HEK293 (cell line): ENCODE data around the gene KRT80.

Experiments used
- CTCF ChIA-PET: fragments of 350-600 bp; formaldehyde crosslinking; extraction: SDS; loops from one replicate; lab custom pipeline; 2021; ENCODE audit warnings: antibody characterized with exemption; lab: Yijun Ruan, JAX
- POLR2A ChIA-PET: fragments of 300-600 bp; formaldehyde crosslinking; extraction: SDS; loops from one replicate; lab custom pipeline; 2020; ENCODE audit warnings: antibody characterized with exemption, inconsistent platforms; lab: Yijun Ruan, JAX
- H3K27ac ChIP-seq: fragments of 200-500 bp; sonication (Bioruptor generic); 2 replicates; pipeline ENCODE4 v1.5.1; 2014; ENCODE audit warnings: low read depth, low read length, control low read depth, inconsistent platforms; ENCODE audit errors: extremely low read depth
- H3K36me3 ChIP-seq, 2 experiments: fragments of 200-500 bp in 1 of 2; sonication (Bioruptor generic) in 1 of 2; 1 replicate in 1 of 2; 2 replicates in 1 of 2; pipeline ENCODE4 v1.5.1; 2014 to 2017; ENCODE audit warnings: inconsistent platforms in 2 of 2, low read length in 2 of 2; ENCODE audit not compliant: control insufficient read depth in 2 of 2, insufficient read depth in 1 of 2
- H3K4me1 ChIP-seq: fragments of 200-500 bp; sonication (Bioruptor generic); 2 replicates; pipeline ENCODE4 v1.5.1; 2014; ENCODE audit warnings: mild to moderate bottlenecking, low read length, inconsistent platforms; ENCODE audit not compliant: control insufficient read depth, insufficient read depth
- H3K4me3 ChIP-seq: 2 replicates; pipeline ENCODE4 v1.5.1; 2011; ENCODE audit warnings: low read depth, mild to moderate bottlenecking, control low read depth, low read length, moderate library complexity
- H3K9me3 ChIP-seq: fragments of 200-500 bp; sonication (Bioruptor generic); 2 replicates; pipeline ENCODE4 v1.5.1; 2014; ENCODE audit warnings: low read depth, low read length, inconsistent platforms; ENCODE audit not compliant: control insufficient read depth, insufficient read depth
- GLIS2 ChIP-seq: fragments of 450-650 bp; formaldehyde crosslinking; IDR thresholded peaks from 2 replicates; pipeline ENCODE4 v1.5.1; 2016; ENCODE audit warnings: missing biosample characterization, missing genetic modification characterization
- HOXC10 ChIP-seq: sonication (generic); formaldehyde crosslinking; IDR thresholded peaks from 2 replicates; pipeline ENCODE4 v1.8.1; 2023; ENCODE audit warnings: mild to moderate bottlenecking, missing genetic modification reagents
- KLF8 ChIP-seq: fragments of 450-650 bp; formaldehyde crosslinking; IDR thresholded peaks from 2 replicates; pipeline ENCODE4 v1.5.1; 2016; ENCODE audit warnings: missing biosample characterization, missing genetic modification characterization
- ZBTB21 ChIP-seq: fragments of 450-650 bp; formaldehyde crosslinking; IDR thresholded peaks from 2 replicates; pipeline ENCODE4 v1.5.1; 2017; ENCODE audit warnings: missing biosample characterization, missing genetic modification characterization
- ZNF184 ChIP-seq: fragments of 450-650 bp; IDR thresholded peaks from 2 replicates; pipeline ENCODE4 v1.5.1; 2018; ENCODE audit warnings: missing biosample characterization, mild to moderate bottlenecking, missing genetic modification characterization
- ZNF23 ChIP-seq: fragments of 450-650 bp; formaldehyde crosslinking; IDR thresholded peaks from 2 replicates; pipeline ENCODE4 v1.5.1; 2016; ENCODE audit warnings: missing biosample characterization, missing genetic modification characterization, borderline replicate concordance
- ZNF341 ChIP-seq: fragments of 450-650 bp; formaldehyde crosslinking; IDR thresholded peaks from 2 replicates; pipeline ENCODE4; 2016; ENCODE audit warnings: low read depth, missing biosample characterization, missing genetic modification characterization
- ZNF48 ChIP-seq: fragments of 450-650 bp; formaldehyde crosslinking; IDR thresholded peaks from 2 replicates; pipeline ENCODE4 v1.5.1; 2016; ENCODE audit warnings: missing biosample characterization, missing genetic modification characterization
- ZNF529 ChIP-seq: fragments of 450-650 bp; formaldehyde crosslinking; IDR thresholded peaks from 2 replicates; pipeline ENCODE4 v1.5.1; 2017; ENCODE audit warnings: missing genetic modification characterization, missing biosample characterization; ENCODE audit not compliant: insufficient replicate concordance
- ZNF544 ChIP-seq: fragments of 450-650 bp; formaldehyde crosslinking; IDR thresholded peaks from 2 replicates; pipeline ENCODE4 v1.5.0; 2017; ENCODE audit warnings: missing biosample characterization, missing genetic modification characterization
- ZSCAN23 ChIP-seq: fragments of 450-650 bp; formaldehyde crosslinking; IDR thresholded peaks from 2 replicates; pipeline ENCODE4 v1.5.1; 2016; ENCODE audit warnings: missing biosample characterization, missing genetic modification characterization
- ZXDB ChIP-seq: fragments of 450-650 bp; formaldehyde crosslinking; IDR thresholded peaks from 2 replicates; pipeline ENCODE4 v1.5.1; 2016; ENCODE audit warnings: missing biosample characterization, missing genetic modification characterization
- TF ChIP-seq, protein P1 (sequence below): fragments of 450-650 bp; formaldehyde crosslinking; IDR thresholded peaks from 2 replicates; pipeline ENCODE4 v1.5.1; 2016; ENCODE audit warnings: missing biosample characterization, missing genetic modification characterization
- TF ChIP-seq, protein P2 (sequence below): fragments of 450-650 bp; formaldehyde crosslinking; IDR thresholded peaks from 2 replicates; pipeline ENCODE4 v1.5.1; 2016; ENCODE audit warnings: missing biosample characterization, missing genetic modification characterization
- TF ChIP-seq, protein P3 (sequence below): fragments of 450-650 bp; formaldehyde crosslinking; IDR thresholded peaks from 2 replicates; pipeline ENCODE4 v1.5.1; 2017; ENCODE audit warnings: missing biosample characterization, missing genetic modification characterization
- TF ChIP-seq, protein P4 (sequence below): fragments of 450-650 bp; formaldehyde crosslinking; conservative IDR thresholded peaks from 2 replicates; pipeline ENCODE4 v1.5.1; 2016; ENCODE audit warnings: low read depth, missing biosample characterization, missing genetic modification characterization
- TF ChIP-seq, protein P5 (sequence below): fragments of 450-650 bp; formaldehyde crosslinking; IDR thresholded peaks from 2 replicates; pipeline ENCODE4 v1.5.1; 2016; ENCODE audit warnings: missing biosample characterization, missing genetic modification characterization
- TF ChIP-seq, protein P6 (sequence below): fragments of 450-650 bp; formaldehyde crosslinking; IDR thresholded peaks from 2 replicates; pipeline ENCODE4 v1.5.1; 2016; ENCODE audit warnings: missing biosample characterization, missing genetic modification characterization
- TF ChIP-seq, protein P7 (sequence below): fragments of 450-650 bp; formaldehyde crosslinking; IDR thresholded peaks from 2 replicates; pipeline ENCODE4 v1.5.1; 2017; ENCODE audit warnings: missing biosample characterization, missing genetic modification characterization
- TF ChIP-seq, protein P8 (sequence below): fragments of 450-650 bp; formaldehyde crosslinking; IDR thresholded peaks from 2 replicates; pipeline ENCODE4 v1.5.1; 2016; ENCODE audit warnings: missing biosample characterization, missing genetic modification characterization

KRT80 gene

DNA sequence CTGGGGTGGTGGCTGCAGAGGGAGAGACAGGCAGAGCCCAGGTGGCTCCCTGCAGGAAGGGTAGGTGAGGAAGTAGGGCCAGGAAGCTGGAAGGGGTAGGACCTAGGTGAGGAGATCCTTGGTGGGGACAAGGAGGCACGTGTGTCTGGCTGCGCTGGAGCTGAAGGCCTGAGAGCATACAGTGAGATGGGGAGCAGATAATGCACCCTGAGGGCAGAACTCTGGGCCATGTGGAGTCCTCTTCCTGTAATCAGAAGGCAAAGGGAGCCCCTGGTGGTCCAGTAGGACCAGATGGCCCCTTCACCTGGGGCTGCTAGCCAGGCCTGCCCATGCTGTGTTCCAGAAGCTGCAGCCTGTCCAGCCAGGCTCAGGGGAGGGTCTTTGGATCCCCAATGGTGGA is 15.3 kb upstream of the KRT80 start:
- H3K9me3 ChIP-seq: no peaks in the 10 kb centered on the region
- TF ChIP-seq KLF8 (tag by site-specific recombination) (no peak), ZNF341 (no peak), GLIS2 (tag by site-specific recombination) (no peak), HOXC10 (CRISPR knock-in tag) (no peak), ZNF544 (tag by site-specific recombination) (no peak), ZNF184 (tag by site-specific recombination) (no peak), ZNF529 (tag by site-specific recombination) (no peak), ZNF48 (no peak), ZBTB21 (tag by site-specific recombination) (no peak), ZNF23 (tag by site-specific recombination) (no peak), ZSCAN23 (tag by site-specific recombination) (no peak), ZXDB (tag by site-specific recombination) (no peak)
- TF ChIP-seq, protein P1, sequence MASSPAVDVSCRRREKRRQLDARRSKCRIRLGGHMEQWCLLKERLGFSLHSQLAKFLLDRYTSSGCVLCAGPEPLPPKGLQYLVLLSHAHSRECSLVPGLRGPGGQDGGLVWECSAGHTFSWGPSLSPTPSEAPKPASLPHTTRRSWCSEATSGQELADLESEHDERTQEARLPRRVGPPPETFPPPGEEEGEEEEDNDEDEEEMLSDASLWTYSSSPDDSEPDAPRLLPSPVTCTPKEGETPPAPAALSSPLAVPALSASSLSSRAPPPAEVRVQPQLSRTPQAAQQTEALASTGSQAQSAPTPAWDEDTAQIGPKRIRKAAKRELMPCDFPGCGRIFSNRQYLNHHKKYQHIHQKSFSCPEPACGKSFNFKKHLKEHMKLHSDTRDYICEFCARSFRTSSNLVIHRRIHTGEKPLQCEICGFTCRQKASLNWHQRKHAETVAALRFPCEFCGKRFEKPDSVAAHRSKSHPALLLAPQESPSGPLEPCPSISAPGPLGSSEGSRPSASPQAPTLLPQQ (tag by site-specific recombination): no peak
- TF ChIP-seq, protein P2, sequence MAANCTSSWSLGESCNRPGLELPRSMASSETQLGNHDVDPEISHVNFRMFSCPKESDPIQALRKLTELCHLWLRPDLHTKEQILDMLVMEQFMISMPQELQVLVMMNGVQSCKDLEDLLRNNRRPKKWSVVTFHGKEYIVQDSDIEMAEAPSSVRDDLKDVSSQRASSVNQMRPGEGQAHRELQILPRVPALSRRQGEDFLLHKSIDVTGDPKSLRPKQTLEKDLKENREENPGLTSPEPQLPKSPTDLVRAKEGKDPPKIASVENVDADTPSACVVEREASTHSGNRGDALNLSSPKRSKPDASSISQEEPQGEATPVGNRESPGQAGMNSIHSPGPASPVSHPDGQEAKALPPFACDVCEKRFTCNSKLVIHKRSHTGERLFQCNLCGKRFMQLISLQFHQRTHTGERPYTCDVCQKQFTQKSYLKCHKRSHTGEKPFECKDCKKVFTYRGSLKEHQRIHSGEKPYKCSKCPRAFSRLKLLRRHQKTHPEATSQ: no peak
- TF ChIP-seq, protein P3, sequence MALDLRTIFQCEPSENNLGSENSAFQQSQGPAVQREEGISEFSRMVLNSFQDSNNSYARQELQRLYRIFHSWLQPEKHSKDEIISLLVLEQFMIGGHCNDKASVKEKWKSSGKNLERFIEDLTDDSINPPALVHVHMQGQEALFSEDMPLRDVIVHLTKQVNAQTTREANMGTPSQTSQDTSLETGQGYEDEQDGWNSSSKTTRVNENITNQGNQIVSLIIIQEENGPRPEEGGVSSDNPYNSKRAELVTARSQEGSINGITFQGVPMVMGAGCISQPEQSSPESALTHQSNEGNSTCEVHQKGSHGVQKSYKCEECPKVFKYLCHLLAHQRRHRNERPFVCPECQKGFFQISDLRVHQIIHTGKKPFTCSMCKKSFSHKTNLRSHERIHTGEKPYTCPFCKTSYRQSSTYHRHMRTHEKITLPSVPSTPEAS: no peak
- TF ChIP-seq, protein P4, sequence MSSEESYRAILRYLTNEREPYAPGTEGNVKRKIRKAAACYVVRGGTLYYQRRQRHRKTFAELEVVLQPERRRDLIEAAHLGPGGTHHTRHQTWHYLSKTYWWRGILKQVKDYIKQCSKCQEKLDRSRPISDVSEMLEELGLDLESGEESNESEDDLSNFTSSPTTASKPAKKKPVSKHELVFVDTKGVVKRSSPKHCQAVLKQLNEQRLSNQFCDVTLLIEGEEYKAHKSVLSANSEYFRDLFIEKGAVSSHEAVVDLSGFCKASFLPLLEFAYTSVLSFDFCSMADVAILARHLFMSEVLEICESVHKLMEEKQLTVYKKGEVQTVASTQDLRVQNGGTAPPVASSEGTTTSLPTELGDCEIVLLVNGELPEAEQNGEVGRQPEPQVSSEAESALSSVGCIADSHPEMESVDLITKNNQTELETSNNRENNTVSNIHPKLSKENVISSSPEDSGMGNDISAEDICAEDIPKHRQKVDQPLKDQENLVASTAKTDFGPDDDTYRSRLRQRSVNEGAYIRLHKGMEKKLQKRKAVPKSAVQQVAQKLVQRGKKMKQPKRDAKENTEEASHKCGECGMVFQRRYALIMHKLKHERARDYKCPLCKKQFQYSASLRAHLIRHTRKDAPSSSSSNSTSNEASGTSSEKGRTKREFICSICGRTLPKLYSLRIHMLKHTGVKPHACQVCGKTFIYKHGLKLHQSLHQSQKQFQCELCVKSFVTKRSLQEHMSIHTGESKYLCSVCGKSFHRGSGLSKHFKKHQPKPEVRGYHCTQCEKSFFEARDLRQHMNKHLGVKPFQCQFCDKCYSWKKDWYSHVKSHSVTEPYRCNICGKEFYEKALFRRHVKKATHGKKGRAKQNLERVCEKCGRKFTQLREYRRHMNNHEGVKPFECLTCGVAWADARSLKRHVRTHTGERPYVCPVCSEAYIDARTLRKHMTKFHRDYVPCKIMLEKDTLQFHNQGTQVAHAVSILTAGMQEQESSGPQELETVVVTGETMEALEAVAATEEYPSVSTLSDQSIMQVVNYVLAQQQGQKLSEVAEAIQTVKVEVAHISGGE (tag by site-specific recombination): no peak
- TF ChIP-seq, protein P5, sequence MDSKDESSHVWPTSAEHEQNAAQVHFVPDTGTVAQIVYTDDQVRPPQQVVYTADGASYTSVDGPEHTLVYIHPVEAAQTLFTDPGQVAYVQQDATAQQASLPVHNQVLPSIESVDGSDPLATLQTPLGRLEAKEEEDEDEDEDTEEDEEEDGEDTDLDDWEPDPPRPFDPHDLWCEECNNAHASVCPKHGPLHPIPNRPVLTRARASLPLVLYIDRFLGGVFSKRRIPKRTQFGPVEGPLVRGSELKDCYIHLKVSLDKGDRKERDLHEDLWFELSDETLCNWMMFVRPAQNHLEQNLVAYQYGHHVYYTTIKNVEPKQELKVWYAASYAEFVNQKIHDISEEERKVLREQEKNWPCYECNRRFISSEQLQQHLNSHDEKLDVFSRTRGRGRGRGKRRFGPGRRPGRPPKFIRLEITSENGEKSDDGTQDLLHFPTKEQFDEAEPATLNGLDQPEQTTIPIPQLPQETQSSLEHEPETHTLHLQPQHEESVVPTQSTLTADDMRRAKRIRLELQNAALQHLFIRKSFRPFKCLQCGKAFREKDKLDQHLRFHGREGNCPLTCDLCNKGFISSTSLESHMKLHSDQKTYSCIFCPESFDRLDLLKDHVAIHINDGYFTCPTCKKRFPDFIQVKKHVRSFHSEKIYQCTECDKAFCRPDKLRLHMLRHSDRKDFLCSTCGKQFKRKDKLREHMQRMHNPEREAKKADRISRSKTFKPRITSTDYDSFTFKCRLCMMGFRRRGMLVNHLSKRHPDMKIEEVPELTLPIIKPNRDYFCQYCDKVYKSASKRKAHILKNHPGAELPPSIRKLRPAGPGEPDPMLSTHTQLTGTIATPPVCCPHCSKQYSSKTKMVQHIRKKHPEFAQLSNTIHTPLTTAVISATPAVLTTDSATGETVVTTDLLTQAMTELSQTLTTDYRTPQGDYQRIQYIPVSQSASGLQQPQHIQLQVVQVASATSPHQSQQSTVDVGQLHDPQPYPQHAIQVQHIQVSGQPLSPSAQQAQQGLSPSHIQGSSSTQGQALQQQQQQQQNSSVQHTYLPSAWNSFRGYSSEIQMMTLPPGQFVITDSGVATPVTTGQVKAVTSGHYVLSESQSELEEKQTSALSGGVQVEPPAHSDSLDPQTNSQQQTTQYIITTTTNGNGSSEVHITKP (tag by site-specific recombination): no peak
- TF ChIP-seq, protein P6, sequence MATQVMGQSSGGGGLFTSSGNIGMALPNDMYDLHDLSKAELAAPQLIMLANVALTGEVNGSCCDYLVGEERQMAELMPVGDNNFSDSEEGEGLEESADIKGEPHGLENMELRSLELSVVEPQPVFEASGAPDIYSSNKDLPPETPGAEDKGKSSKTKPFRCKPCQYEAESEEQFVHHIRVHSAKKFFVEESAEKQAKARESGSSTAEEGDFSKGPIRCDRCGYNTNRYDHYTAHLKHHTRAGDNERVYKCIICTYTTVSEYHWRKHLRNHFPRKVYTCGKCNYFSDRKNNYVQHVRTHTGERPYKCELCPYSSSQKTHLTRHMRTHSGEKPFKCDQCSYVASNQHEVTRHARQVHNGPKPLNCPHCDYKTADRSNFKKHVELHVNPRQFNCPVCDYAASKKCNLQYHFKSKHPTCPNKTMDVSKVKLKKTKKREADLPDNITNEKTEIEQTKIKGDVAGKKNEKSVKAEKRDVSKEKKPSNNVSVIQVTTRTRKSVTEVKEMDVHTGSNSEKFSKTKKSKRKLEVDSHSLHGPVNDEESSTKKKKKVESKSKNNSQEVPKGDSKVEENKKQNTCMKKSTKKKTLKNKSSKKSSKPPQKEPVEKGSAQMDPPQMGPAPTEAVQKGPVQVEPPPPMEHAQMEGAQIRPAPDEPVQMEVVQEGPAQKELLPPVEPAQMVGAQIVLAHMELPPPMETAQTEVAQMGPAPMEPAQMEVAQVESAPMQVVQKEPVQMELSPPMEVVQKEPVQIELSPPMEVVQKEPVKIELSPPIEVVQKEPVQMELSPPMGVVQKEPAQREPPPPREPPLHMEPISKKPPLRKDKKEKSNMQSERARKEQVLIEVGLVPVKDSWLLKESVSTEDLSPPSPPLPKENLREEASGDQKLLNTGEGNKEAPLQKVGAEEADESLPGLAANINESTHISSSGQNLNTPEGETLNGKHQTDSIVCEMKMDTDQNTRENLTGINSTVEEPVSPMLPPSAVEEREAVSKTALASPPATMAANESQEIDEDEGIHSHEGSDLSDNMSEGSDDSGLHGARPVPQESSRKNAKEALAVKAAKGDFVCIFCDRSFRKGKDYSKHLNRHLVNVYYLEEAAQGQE (tag by site-specific recombination): no peak
- TF ChIP-seq, protein P7, sequence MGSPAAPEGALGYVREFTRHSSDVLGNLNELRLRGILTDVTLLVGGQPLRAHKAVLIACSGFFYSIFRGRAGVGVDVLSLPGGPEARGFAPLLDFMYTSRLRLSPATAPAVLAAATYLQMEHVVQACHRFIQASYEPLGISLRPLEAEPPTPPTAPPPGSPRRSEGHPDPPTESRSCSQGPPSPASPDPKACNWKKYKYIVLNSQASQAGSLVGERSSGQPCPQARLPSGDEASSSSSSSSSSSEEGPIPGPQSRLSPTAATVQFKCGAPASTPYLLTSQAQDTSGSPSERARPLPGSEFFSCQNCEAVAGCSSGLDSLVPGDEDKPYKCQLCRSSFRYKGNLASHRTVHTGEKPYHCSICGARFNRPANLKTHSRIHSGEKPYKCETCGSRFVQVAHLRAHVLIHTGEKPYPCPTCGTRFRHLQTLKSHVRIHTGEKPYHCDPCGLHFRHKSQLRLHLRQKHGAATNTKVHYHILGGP (tag by site-specific recombination): no peak
- TF ChIP-seq, protein P8, sequence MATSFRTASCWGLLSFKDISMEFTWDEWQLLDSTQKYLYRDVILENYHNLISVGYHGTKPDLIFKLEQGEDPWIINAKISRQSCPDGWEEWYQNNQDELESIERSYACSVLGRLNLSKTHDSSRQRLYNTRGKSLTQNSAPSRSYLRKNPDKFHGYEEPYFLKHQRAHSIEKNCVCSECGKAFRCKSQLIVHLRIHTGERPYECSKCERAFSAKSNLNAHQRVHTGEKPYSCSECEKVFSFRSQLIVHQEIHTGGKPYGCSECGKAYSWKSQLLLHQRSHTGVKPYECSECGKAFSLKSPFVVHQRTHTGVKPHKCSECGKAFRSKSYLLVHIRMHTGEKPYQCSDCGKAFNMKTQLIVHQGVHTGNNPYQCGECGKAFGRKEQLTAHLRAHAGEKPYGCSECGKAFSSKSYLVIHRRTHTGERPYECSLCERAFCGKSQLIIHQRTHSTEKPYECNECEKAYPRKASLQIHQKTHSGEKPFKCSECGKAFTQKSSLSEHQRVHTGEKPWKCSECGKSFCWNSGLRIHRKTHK (tag by site-specific recombination): no peak
- TF ChIP-seq, all 188 proteins: peak for 0
- ChIA-PET CTCF (interaction anchor here (0.6 to 3.9 kb wide), 8 partner anchors 13 to 776 kb away, joined by 3 to 17 read pairs (median 4); no protein-coding TSS in a partner anchor), POLR2A (no interaction called here)
- Histone ChIP-seq H3K4me1 (peaks cover 8% of the 10 kb centered on the region; the same call in 1 of the 2 replicates), H3K36me3 (no peaks in the 10 kb centered on the region), H3K4me3 (no peak overlapping the region), H3K27ac (no peak overlapping the region)
